H9 (cell line): ENCODE data around the gene RECQL. TPM values are rescaled to one million over a fixed set of nuclear protein-coding genes. Genes with fewer than 3 reads are reported as not detected.

ENCODE experiments used
- DNase-seq: peaks from one replicate; pipeline ENCODE4 v3.0.0-alpha.2; 2017
- H2AFZ ChIP-seq: one replicate; pipeline ENCODE4 v1.6.1; 2013; ENCODE audit warnings: mild to moderate bottlenecking, low read length, control low read depth, moderate library complexity
- H2AK5ac ChIP-seq: 2 replicates; pipeline ENCODE4 v1.6.1; 2013; ENCODE audit warnings: low read length, control low read depth, mixed read lengths; ENCODE audit not compliant: insufficient read length
- H2BK120ac ChIP-seq: one replicate; pipeline ENCODE4 v1.6.1; 2013; ENCODE audit warnings: low read depth, mild to moderate bottlenecking, low read length, control low read depth, inconsistent platforms; ENCODE audit not compliant: poor library complexity, severe bottlenecking
- H2BK12ac ChIP-seq: 2 replicates; pipeline ENCODE4 v1.6.1; 2013; ENCODE audit warnings: low read length, control low read depth, mixed read lengths, low read depth; ENCODE audit not compliant: insufficient read length
- H2BK15ac ChIP-seq: 2 replicates; pipeline ENCODE4 v1.6.1; 2013; ENCODE audit warnings: low read depth, low read length, control low read depth
- H2BK20ac ChIP-seq: one replicate; pipeline ENCODE4 v1.6.1; 2013; ENCODE audit warnings: low read depth, mild to moderate bottlenecking, low read length, control low read depth, inconsistent platforms; ENCODE audit not compliant: poor library complexity, severe bottlenecking
- H2BK5ac ChIP-seq: 2 replicates; pipeline ENCODE4 v1.6.1; 2013; ENCODE audit warnings: low read length, control low read depth, mixed read lengths; ENCODE audit not compliant: insufficient read length
- H3K14ac ChIP-seq: 2 replicates; pipeline ENCODE4 v1.6.1; 2013; ENCODE audit warnings: low read length, control low read depth; ENCODE audit not compliant: insufficient read depth
- H3K18ac ChIP-seq: 2 replicates; pipeline ENCODE4 v1.6.1; 2013; ENCODE audit warnings: low read depth, mild to moderate bottlenecking, mixed read lengths, low read length, control low read depth; ENCODE audit not compliant: insufficient read length
- H3K23ac ChIP-seq: 2 replicates; pipeline ENCODE4 v1.6.1; 2013; ENCODE audit warnings: low read length, control low read depth, mixed read lengths, low read depth; ENCODE audit not compliant: insufficient read length
- H3K23me2 ChIP-seq: 2 replicates; pipeline ENCODE4 v1.6.1; 2013; ENCODE audit warnings: low read depth, mild to moderate bottlenecking, mixed read lengths, low read length, control low read depth; ENCODE audit not compliant: insufficient read length, poor library complexity, severe bottlenecking
- H3K27ac ChIP-seq: 2 replicates; pipeline ENCODE4 v1.5.1; 2013; ENCODE audit warnings: low read length, control low read depth, mixed read lengths, low read depth; ENCODE audit not compliant: insufficient read length
- H3K27me3 ChIP-seq: 2 replicates; pipeline ENCODE4 v1.6.1; 2013; ENCODE audit warnings: low read length, control low read depth, inconsistent platforms; ENCODE audit not compliant: insufficient read depth
- H3K4ac ChIP-seq: 2 replicates; pipeline ENCODE4 v1.6.1; 2013; ENCODE audit warnings: low read depth, mild to moderate bottlenecking, control low read depth, inconsistent platforms, low read length, moderate library complexity
- H3K4me1 ChIP-seq: 2 replicates; pipeline ENCODE4 v1.6.1; 2013; ENCODE audit warnings: low read length, control low read depth, inconsistent platforms; ENCODE audit not compliant: insufficient read depth
- H3K4me2 ChIP-seq: 2 replicates; pipeline ENCODE4 v1.6.1; 2013; ENCODE audit warnings: low read length, control low read depth, mixed read lengths; ENCODE audit not compliant: insufficient read length, insufficient read depth
- H3K56ac ChIP-seq: 2 replicates; pipeline ENCODE4 v1.6.1; 2013; ENCODE audit warnings: low read depth, mild to moderate bottlenecking, mixed read lengths, low read length, control low read depth; ENCODE audit not compliant: insufficient read length
- H3K79me1 ChIP-seq: 2 replicates; pipeline ENCODE4 v1.6.1; 2013; ENCODE audit warnings: low read depth, mild to moderate bottlenecking, moderate library complexity, low read length, control low read depth, inconsistent platforms; ENCODE audit not compliant: insufficient read depth, poor library complexity, severe bottlenecking
- H3K79me2 ChIP-seq: 2 replicates; pipeline ENCODE4 v1.6.1; 2013; ENCODE audit warnings: low read length, control low read depth, inconsistent platforms; ENCODE audit not compliant: insufficient read depth
- H3K9ac ChIP-seq: 2 replicates; pipeline ENCODE4 v1.6.1; 2013; ENCODE audit warnings: low read length, control low read depth, mixed read lengths; ENCODE audit not compliant: insufficient read length; ENCODE audit errors: extremely low read depth
- H3K9me3 ChIP-seq: one replicate; pipeline ENCODE4 v1.6.1; 2013; ENCODE audit warnings: low read depth, low read length, inconsistent platforms; ENCODE audit not compliant: control insufficient read depth
- H3T11ph ChIP-seq: one replicate; pipeline ENCODE4 v1.6.1; 2013; ENCODE audit warnings: mild to moderate bottlenecking, low read length, control low read depth, inconsistent platforms
- H4K20me1 ChIP-seq: one replicate; pipeline ENCODE4 v1.6.1; 2013; ENCODE audit not compliant: control insufficient read depth, insufficient read length, insufficient read depth
- H4K5ac ChIP-seq: 2 replicates; pipeline ENCODE4 v1.6.1; 2013; ENCODE audit warnings: low read depth, mild to moderate bottlenecking, mixed read lengths, low read length, control low read depth; ENCODE audit not compliant: insufficient read length
- H4K8ac ChIP-seq: replicated peaks from 2 replicates; pipeline ENCODE4 v1.6.1; 2013; ENCODE audit warnings: low read length, control low read depth, mixed read lengths, low read depth; ENCODE audit not compliant: insufficient read length
- H4K91ac ChIP-seq: 2 replicates; pipeline ENCODE4 v1.6.1; 2013; ENCODE audit warnings: low read depth, mild to moderate bottlenecking, moderate library complexity, mixed read lengths, low read length, control low read depth; ENCODE audit not compliant: insufficient read length
- H3K27ac Mint-ChIP-seq, 3 experiments: 2 replicates in 2 of 3; 3 replicates in 1 of 3; pipeline ENCODE4 v1.8.0; 2020 to 2021; ENCODE audit warnings: mixed read lengths in 3 of 3, mild to moderate bottlenecking in 1 of 3, moderate library complexity in 1 of 3
- H3K27me3 Mint-ChIP-seq: 2 replicates; pipeline ENCODE4 v1.8.0; 2021; ENCODE audit warnings: low read depth, mild to moderate bottlenecking, moderate library complexity, mixed read lengths
- H3K36me3 Mint-ChIP-seq, 3 experiments: 2 replicates in 2 of 3; 3 replicates in 1 of 3; pipeline ENCODE4 v1.8.0; 2020 to 2021; ENCODE audit warnings: low read depth in 3 of 3, mixed read lengths in 3 of 3; ENCODE audit not compliant: insufficient read depth in 1 of 3
- H3K4me1 Mint-ChIP-seq, 2 experiments: 2 replicates each; pipeline ENCODE4 v1.8.0; 2020; ENCODE audit warnings: mixed read lengths in 2 of 2
- H3K4me3 Mint-ChIP-seq, 2 experiments: 2 replicates in 1 of 2; 3 replicates in 1 of 2; pipeline ENCODE4 v1.8.0; 2020 to 2021; ENCODE audit warnings: mild to moderate bottlenecking in 2 of 2, mixed read lengths in 2 of 2, moderate library complexity in 1 of 2
- H3K9me3 Mint-ChIP-seq, 2 experiments: 2 replicates in 1 of 2; 3 replicates in 1 of 2; pipeline ENCODE4 v1.8.0; 2020; ENCODE audit warnings: mild to moderate bottlenecking in 2 of 2, mixed read lengths in 2 of 2, moderate library complexity in 1 of 2
- WGBS: extraction: QIAGEN DNeasy Blood & Tissue Kit; methylation state at CpG from one replicate; pipeline ENCODE4 v1.1.7; 2013; ENCODE audit warnings: missing lambda C conversion rate, low lambda C conversion rate, mixed read lengths; ENCODE audit not compliant: insufficient read length; ENCODE audit errors: extremely low coverage; 5-methylcytosine and 5-hydroxymethylcytosine counted together
- total RNA-seq: library from RNA; stranded (reverse); gene quantifications from 2 replicates; pipeline ENCODE4 v1.2.1, GENCODE V29; 2021
- TF ChIP-seq, protein P1 (sequence below): fragments of 200-600 bp; sonication (generic); conservative IDR thresholded peaks from 3 replicates; pipeline ENCODE4 v1.8.0; 2021; ENCODE audit warnings: antibody characterized with exemption, mild to moderate bottlenecking

Gene RECQL
- total RNA-seq, 1 experiment from 2014 or later = 41.0 TPM

DNA sequence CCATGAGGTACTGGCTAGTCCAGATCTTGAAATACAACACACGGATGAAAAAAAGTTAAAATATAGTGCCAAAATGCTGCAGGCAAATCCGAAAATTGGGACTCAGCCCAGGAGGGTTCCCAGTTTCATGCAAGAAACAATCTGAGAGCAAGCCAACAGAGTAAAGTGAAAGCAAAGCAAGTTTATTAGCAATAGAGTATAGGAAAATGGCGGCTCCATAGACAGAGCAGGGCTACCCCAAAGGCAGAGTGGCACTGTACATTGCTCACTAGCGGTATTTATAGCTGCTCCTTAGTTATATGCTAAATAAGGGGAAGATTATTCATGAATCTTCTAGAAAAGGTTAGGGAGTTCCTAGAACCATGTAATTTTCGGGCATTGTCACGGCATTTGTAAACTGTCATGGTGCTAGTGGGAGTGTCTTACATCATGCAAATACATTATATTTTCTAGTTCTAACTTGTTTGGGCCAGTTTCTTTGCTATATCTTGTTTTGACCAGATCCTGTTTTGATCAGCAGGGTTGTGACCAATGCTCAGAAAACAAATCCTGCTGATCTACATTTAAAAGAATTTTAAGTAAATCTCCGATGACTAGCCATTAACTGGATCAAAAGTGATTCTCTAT is 29.1 kb downstream of the RECQL start:
- DNase-seq = no peak

More for the DNA sequence above, 29.1 kb downstream of the RECQL start:
- Histone ChIP-seq H3T11ph (no peak overlapping the region), H3K4me2 (no peak overlapping the region), H3K4ac (no peak overlapping the region), H4K20me1 (no peaks in the 10 kb centered on the region), H3K56ac (no peak overlapping the region), H3K4me1 (no peaks in the 10 kb centered on the region), H3K27ac (no peak overlapping the region), H2AFZ (no peak overlapping the region), H2BK120ac (no peak overlapping the region), H3K79me1 (no peaks in the 10 kb centered on the region), H3K23me2 (no peaks in the 10 kb centered on the region), H2BK5ac (no peak overlapping the region), H4K91ac (no peak overlapping the region), H3K79me2 (no peaks in the 10 kb centered on the region), H3K27me3 (no peaks in the 10 kb centered on the region), H4K5ac (no peak overlapping the region), H2AK5ac (no peak overlapping the region), H4K8ac (no peak overlapping the region), H3K9ac (no peak overlapping the region), H2BK15ac (no peak overlapping the region), H2BK20ac (no peak overlapping the region), H3K18ac (no peak overlapping the region), H3K23ac (no peak overlapping the region), H2BK12ac (no peak overlapping the region), H3K9me3 (no peaks in the 10 kb centered on the region), H3K14ac (no peak overlapping the region)
- Mint-ChIP-seq H3K9me3 (no peaks in the 10 kb centered on the region), H3K27ac (no peak overlapping the region), H3K4me1 (no peaks in the 10 kb centered on the region), H3K27me3 (no peaks in the 10 kb centered on the region), H3K36me3 (peaks cover 5 to 54% (median 29%) of the 10 kb centered on the region in 3 experiments; a peak in 5 of 7 replicates), H3K4me3 (no peak overlapping the region)
- TF ChIP-seq, protein P1, sequence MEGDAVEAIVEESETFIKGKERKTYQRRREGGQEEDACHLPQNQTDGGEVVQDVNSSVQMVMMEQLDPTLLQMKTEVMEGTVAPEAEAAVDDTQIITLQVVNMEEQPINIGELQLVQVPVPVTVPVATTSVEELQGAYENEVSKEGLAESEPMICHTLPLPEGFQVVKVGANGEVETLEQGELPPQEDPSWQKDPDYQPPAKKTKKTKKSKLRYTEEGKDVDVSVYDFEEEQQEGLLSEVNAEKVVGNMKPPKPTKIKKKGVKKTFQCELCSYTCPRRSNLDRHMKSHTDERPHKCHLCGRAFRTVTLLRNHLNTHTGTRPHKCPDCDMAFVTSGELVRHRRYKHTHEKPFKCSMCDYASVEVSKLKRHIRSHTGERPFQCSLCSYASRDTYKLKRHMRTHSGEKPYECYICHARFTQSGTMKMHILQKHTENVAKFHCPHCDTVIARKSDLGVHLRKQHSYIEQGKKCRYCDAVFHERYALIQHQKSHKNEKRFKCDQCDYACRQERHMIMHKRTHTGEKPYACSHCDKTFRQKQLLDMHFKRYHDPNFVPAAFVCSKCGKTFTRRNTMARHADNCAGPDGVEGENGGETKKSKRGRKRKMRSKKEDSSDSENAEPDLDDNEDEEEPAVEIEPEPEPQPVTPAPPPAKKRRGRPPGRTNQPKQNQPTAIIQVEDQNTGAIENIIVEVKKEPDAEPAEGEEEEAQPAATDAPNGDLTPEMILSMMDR = no peak
- WGBS = no CpG with 5 or more reads among the region's 7 CpGs
